GM18517 (cell line): ENCODE results near the gene CA11.
"Not testable (repeated sequence)": the region's sequence is repeated elsewhere in the genome, so short reads cannot be mapped to it uniquely, and the experiment has no call there.

Experiments used
- ATAC-seq: cut with Tn5 transposase; IDR thresholded peaks from one replicate; pipeline ENCODE4 v1.9.1; 2021; ENCODE audit warnings: mild to moderate bottlenecking, moderate library complexity; ENCODE audit not compliant: unreplicated experiment

The CA11 gene

DNA sequence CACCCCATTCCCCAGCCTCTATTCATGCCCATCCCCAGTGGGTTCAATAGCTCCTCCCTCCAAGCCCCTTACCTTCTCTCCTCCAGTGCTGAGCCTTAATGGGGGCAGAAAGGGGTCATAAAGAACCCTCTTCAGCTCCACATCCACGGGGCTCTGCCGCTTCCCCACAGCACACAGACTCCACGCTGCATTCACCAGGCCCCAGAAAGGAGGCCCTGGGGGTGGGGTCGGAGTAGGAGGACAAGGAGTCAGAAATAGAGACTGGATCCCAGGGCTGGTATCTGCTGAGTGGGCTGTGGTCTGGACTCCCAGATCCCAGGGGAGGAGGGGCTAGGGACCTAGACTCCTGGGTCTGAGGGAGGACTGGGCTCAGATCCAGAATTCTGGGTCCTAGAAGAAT is 1.6 kb downstream of the CA11 start:
- no peak for ATAC-seq

DNA sequence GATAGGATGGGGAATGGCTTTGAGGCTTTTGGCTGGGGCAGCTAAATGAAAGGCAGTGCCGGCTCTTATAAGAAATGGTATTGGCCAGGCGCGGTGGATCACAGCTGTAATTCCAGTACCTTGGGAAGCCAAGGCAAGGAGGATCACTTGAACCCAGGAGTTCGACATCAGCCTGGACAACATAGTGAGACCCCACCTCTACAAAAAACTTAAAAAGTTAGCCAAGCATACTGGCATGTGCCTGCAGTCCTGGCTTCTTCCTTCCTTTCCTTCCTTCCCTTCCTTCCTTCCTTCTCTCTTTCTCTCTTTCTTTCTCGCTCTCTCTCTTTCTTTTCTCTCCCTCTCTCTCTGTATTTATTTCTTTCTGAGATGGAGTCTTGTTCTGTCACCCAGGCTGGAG is 3.1 kb downstream of the CA11 start:
- ATAC-seq = no peak

DNA sequence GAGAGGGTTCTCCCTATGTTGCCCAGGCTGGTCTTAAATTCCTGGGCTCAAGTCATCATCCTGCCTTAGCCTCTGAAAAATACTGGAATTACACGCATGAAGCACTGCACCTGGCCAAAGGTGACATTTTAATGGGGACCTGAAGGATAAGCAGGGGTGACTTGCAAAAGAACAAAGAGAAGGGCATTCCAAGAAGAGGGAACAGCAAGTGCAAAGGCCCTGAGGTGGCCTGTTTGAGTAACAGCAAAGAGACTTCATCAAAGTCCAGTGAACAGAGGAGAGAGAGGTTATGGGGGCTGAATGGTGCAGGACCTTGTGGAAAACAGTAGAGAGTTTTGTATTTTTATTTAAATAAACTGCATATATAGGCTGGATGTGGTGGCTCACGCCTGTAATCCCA is 4.1 kb downstream of the CA11 start:
- ATAC-seq = no peak

DNA sequence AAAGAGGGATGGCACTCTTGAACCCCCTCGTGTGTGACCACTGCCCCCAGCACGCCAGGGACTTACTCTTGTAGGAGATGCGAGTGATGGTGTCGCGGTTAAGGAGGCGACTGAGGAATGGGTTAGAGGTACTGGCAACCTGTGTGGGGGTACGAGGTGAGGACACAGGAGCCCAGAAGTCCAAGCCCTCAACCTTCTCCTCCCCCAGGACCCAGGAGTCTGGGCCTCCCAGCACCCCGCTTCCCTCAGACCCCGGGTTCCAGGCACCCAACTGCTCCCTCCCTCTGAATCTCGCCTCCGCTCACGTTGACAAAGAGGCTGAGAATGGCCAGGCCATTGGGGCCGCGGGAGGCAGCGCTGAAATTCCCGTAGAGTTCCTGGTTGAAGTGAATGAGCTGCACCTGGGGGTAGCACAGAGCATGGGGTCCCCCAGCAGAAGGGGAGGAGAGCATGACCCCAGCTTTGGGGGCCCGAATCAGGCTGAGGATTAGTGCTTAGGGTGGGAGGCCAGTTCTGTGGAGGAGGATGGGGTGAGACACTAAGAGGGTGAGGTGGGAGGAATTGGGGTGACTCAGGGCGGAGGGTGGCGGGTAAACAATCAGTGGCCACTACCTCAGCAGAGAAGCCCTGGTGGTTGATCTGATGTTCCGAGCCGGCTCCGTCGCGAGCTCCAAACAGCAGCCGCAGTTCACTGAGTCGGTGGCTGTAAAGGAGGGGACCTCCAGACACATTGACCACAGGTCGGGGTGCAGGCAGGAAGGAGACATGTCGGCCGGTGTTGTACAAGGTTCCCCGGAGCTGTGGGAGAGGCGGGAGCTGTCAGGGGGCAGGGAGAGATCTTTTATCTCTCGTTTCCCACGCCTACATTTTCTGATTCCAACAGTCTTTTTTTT is 6.3 kb downstream of the CA11 start:
- no peak for ATAC-seq

DNA sequence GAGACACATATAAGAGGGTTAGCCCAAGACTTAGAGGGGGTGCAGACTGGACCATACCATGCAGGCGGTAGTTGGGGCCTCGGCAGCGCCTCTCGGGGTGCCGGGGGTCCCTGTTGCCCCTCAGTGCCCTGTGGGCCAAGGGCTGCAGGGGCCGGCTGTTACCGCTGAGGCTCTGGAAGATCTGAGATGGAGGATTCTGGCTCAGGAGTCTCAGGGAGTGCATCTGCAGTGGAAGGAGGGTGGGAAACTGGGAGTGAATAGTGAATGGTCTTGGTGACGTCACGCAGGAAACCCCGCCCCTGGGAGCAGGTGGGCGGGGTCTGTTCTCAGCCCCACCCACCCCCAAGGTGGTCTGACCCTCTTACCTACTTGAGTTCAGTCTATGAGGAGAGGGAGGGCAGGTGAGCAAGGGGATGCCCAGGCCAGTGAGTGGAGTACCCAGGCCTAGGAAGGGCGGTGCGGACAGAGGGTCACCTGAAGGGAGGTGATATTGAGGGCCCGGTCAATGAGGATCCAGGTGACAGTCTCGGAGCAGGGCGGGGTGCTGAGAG is 7.1 kb downstream of the CA11 start:
- no peak for ATAC-seq

DNA sequence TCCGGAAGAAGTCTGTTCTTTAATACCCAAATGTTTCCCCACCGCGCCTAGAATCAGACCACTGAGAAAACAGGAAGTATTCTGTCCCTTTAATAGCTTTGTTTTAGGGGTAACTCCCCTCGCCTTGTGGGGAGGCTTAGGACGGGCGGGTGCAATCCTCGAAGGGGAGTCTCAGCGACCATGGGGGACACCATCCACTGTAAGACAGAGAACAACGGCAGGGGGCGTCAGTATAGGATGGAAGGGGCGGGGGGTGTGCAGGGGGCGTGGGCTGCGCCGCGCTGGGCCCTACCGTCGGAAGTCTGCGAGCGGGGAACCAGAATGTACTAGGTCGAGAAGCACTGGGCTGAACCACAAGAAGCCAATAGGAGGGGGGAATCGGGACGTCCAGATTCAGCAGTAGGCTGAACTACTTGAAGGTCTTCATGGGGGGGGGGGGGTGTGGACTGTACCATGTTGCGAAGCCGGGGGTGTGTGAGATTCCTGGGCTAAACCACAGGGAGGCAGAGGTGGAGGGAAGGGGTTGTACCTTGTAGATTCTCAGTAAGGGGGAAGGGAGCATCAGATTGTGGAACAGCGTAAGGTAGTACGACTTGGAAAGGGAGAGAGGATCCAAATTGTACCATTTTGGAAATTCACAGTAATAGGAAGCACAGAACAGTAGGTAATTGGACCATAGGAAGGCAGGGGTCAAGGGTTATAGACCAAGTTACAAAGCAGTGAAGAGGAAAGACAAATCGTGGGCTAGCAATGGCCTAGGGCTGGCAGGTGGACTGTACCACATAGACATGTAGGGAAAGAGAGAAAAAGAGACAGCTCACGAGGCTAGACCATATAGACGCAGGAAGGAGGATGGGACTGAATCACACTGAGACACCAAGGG is 7.8 kb downstream of the CA11 start:
- ATAC-seq = peak; percentile 22

DNA sequence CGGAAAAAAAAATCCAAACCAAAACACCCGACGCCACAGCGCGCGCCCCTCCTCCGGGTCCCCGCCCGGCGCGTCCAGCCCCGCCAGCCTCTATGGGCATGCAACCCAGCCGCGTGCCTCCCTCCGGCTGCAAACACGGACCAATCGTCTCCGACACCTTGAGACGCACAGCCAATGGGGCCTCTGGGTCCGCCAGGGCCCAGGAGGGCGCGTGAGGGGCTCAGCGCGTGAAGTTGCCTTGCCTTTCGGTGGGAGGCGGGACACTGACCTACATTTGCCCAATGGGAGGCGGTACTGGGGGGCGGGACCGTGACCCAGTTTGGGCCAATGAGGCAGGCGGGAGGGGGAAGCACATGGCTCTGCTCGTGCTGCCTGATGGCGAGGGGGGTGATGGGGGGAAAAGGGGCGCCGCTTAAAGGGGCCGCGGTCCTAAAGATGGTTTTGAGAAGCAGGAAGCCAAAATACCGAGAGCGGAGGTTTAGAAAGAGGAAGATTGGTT is 8.5 kb downstream of the CA11 start:
- peak; percentile 60 for ATAC-seq

DNA sequence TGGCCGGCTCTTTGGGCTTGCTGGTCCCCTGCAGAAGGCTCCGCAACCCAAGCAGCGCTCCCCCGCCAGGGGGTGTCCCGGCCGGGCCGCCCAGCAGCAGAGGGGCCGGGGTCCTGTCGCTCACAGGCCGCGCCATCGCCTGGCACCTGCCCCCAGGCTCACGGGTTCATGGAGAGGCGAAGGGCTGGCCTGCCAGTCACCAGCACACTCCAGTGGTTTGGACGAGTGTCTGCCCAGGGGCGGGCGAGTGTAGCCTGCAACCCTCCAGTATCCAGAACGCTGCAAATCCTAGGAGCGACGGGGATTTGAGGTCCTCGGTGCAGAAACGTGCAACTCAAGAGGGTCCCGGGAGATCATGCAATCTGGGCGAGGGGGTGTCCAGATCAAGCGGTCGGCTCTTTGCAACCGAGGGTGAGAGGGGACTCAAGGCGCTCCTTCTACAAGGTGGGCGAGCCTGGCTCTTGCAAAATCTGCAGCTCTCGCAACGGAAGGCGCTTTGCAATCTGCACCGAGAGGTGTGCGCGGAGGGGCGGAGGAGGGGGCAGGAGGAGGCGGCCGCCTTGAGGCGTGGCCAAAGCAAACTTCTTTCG is 9.0 kb downstream of the CA11 start, which contains the start of gene DBP:
TSS of gene DBP (minus strand) at position 521 of the 590 bp plus-strand sequence. CDS start at position 136, 385 bp downstream.
- ATAC-seq = no peak

DNA sequence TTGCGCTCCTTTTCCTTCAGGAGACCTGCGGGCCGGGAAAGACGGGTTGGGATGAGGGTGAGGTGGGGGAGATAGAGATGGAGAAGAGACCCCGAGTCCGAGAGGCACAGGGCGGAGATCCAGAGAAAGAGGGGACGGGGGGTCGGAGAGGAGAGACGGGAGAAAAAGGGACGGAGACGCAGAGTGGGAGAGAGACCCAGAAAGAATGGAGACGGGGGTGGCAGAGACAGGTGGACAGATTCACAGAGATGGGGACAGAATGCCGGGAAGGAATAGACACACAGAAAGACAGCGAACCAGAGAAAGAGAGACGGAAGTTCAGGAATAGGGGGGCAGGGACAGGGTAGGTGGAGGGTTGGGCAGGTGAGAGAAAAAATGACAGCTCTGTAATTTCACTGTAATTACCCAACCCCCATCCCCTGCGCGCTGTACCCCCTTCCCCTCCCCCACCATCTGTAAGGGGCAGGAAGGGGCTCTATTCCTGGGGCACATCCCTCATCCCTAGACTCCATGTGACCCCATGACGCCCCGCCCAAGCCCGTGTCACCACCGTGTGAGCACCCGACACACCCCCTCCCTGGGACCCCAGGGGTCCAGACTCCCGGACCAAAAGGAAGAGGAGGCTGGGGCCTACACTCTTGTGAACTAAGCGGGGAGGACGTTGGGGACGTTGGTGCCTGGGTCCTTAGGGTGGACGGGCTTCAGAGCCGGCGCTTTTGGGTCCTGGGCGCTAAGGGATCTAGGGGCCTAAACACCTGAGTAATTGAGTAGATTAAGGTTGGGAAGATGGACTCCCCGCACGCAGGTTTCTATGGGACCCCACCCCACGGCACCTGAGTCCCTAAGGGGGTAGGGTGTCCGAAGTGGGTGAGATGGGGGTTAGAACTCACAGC is 9.8 kb downstream of the CA11 start:
- no peak for ATAC-seq

DNA sequence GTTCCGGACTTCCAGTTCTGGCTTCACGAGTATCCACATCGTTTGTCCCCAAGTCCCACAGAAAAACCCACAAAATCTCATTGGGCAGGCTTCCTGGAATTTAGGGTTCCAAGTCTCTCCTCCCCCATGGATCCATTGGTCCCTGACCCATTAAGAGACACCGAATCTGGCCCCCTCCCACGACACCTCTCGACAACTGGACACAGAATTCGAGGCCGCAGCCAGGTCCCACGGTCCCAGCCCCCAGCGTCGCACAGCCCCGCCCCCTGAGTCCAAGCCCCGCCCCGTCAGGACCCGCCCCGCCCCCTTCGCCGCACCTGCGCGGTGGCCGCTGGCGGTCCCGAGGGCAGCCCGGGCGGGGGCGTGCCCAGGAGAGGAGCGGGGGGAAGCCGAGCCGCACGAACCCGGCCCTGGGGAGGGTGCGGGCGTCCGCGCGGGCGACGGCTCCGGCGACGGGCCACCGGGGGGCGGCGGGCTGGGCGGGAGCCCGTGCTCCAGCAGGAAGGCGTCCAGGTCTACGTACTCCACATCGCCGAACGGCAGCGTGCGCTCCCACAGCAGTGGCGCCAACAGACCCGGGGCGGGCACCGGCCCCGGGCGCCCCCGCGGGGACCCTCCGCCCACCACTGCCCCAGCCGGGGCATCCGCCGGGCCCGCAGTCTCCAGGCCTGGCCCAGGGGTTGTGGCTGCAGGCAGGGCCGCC is 10.6 kb downstream of the CA11 start:
- no peak for ATAC-seq

DNA sequence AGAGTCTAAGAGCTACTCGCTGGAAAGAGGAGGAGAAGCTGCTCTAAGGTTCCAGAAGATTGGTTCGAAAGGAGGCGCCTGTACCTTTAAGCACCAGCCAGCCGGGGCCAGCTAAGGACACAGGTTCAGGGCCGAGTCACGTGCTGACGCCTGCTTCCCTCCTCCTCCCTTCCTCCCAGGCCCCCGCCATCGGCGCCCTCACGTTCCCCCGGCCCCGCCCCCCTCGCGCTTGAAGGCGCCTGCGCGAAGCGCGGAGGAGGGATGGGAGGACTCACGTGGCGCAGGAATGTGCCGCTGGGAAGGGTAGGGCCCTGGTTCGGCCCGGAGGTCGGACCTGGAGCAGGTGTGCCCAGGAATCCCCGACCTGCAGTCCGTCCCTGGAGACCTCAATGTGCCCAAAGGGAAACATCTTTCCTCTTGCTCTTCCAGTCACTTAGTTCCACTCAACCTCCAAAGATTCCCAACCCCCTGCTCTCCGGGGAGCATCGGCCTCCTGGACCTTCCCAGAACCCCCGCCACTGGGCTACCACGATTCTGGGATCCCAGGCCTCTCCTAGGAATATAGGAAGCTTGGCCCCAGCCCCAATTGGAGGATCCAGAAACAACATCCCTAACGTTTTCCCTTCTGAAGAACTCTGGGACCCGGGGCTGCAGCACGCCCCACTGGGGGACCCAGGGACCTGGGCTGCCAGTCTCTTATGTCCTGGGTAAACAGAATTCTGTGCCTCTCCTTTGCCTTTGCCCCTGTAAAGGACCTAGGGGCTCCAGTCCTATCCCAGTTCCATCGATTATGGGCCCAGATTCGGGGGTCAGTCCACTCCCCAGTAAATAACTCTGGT is 11.3 kb downstream of the CA11 start:
- no peak for ATAC-seq

DNA sequence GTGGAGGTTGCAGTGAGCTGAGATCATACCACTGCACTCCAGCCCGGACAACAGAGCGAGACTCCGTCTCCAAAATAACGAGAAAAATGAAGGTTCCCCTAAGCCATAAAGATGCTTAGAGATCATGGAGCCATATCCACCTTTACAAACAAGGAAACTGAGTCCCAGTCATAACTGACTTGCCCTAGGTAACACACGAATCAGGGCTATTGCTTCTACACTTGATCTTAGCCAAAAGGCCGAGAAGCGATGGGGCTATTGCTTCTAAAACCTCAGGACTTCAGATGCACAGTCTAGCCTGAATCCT is 12.0 kb downstream of the CA11 start:
- ATAC-seq = no peak

DNA sequence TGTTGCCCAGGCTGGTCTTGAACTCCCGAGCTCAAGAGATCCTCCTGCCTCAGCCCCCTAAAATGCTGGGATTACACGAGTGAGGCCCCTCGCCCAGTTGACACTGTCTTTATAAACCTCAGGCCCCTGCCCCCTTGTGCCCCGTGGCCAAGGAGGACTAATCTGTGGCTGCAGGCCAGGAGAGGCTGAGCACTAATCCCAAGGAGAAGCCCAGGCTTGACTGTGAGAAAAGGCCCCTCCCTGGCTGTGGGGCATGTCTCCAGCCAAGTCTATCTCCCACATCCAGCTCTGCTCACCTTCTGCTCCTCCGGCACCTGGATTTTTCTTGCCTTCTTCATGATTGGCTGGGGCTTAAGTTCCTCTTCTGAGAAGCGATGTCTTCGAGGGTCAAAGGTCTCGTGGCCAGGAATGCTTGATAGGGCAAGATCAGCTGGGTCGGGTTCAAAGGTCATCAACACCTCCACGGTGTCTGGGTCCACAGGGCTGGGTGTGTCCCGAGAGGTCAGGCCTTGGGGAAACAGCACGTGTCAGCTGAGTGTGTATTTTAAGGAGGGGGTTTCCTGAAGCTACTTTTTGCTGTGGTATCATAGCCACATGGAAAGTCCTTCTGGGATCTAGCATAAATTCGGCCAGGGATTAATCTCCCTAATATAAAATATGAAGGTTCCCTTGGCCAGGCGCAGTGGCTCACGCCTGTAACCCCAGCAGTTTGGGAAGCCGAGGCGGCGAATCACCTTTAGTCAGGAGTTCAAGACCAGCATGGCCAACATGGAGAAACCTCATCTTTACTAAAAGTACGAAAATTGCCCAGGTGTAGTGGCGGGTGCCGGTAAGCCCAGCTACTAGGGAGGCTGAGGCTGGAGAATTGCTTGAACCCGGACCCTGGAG is 12.6 kb downstream of the CA11 start:
- ATAC-seq = no peak

DNA sequence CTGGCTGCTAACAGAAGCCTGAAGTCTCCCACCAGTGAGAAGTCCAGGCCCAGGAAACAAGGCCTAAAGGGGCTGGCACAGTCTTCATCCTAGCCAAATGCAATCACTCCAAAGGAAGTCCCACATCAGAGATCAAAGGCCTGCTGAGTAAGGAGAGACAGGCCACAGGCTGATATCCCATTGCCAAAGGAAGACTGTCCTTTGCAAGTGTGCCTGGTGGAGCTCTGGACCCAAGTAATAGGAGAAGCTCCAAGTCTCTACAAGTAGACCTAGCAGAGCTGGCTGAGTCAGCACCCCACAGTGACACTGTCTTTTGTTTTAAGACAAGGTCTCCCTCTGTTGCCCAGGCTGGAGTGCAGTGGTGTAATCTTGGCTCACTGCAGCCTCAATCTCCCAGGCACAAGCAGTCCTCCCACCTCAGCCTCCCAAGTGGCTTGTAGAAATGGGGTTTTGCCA is 13.3 kb downstream of the CA11 start:
- no peak for ATAC-seq

DNA sequence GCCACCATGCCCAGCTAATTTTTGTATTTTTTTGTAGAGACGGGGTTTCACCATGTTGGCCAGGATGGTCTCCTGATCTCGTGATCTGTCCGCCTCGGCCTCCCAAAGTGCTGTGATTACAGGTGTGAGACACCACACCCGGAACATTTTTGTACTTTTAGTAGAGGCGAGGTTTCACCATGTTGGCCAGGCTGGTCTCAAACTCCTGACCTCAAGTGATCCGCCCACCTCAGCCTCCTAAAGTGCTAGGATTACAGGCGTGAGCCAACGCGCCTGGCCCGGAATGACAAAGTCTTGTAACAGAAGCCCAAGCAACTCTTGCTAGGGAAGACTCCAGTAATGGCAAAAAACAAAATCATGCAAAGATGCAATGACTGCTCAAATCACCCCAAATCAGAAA is 13.7 kb downstream of the CA11 start:
- not testable (repeated sequence) for ATAC-seq

DNA sequence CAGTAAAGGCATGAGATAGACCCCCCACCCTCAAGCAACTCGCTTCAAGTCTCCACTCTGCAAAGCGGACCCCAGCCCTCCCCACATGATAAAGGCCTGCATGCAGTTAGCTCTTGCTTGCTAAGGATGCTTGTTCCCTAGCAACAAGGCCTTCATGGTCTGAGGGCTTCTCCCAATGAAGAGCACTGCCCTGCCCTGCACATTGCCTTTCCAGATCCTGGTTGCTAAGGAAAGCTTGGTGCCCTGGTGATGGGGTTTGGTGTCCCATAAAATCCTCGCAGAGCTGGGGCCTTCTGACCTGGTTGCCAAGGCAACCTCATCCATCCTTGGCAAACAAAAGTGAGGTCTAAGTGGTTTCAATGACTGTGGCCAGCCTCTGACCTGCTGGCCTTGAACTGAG is 14.8 kb downstream of the CA11 start:
- no peak for ATAC-seq

DNA sequence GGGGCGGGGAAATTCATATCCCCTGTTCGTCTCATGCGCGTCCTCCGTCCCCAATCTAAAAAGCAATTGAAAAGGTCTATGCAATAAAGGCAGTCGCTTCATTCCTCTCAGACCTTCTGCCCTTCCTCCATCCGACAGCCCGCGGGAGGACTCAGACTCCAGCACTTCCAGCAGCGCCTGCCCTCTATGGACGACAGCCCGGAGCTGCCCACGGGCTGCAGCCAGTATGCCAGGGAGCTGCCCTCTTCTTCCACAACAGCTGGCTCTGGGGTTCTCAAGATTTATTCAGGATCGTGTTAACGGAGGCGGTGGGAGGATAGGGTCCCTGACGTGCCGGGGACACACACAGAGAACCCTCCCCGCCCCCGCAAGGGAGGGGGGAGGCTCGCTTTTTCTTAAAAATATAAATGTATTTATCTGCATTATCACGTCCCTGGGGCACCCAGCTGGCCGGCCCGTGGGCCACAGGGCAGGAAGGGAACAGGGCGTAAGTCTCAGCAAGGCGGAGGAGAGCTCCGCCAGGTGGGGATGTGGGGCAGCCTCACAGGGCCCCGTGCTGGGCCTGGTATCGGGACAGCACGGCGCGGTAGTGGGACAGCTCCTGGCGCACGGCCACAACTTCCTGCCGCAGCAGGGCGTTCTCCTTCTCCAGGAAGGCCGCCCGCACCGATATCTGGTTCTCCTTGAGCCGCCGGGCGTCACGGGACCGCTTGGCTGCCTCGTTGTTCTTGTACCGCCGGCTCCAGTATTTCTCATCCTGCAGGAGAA is 15.5 kb downstream of the CA11 start:
- ATAC-seq = no peak
